WTC11 (cell line): ENCODE results near the gene PLCL2. TPM values are rescaled to one million over a fixed set of nuclear protein-coding genes. Genes with fewer than 3 reads are reported as not detected.

Experiments used
- ATAC-seq: fragments of 200-7000 bp; cut with Tn5 transposase; 2 replicates; pipeline ENCODE4 v1.10.0; 2021; ENCODE audit warnings: mild to moderate bottlenecking, moderate library complexity
- CTCF ChIA-PET: fragments of 300-600 bp; sonication (Branson Sonifier 250); formaldehyde crosslinking; loops from one replicate; lab custom pipeline; 2021; ENCODE audit warnings: antibody characterized with exemption; lab: Charles Lee
- POLR2A ChIA-PET: fragments of 350-600 bp; sonication (Branson Sonifier 250); formaldehyde crosslinking; loops from one replicate; lab custom pipeline; 2021; ENCODE audit warnings: antibody characterized with exemption; lab: Charles Lee
- DNase-seq: peaks from one replicate; pipeline ENCODE4 v3.0.0; 2021; ENCODE audit warnings: low spot score
- H3K27ac Mint-ChIP-seq: 2 replicates; pipeline ENCODE4 v1.8.0; 2021; ENCODE audit warnings: mixed read lengths
- H3K27me3 Mint-ChIP-seq: 2 replicates; pipeline ENCODE4 v1.8.0; 2021; ENCODE audit warnings: low read depth, mild to moderate bottlenecking, moderate library complexity, mixed read lengths
- H3K36me3 Mint-ChIP-seq: 2 replicates; pipeline ENCODE4 v1.8.0; 2021; ENCODE audit warnings: mixed read lengths
- H3K4me1 Mint-ChIP-seq: 2 replicates; pipeline ENCODE4 v1.8.0; 2022; ENCODE audit warnings: mixed read lengths
- H3K4me3 Mint-ChIP-seq: 2 replicates; pipeline ENCODE4 v1.8.0; 2021; ENCODE audit warnings: mild to moderate bottlenecking, moderate library complexity, mixed read lengths
- H3K9me3 Mint-ChIP-seq: 2 replicates; pipeline ENCODE4 v1.8.0; 2021; ENCODE audit warnings: mixed read lengths
- ATF1 ChIP-seq: sonication (generic); formaldehyde crosslinking; IDR thresholded peaks from 2 replicates; pipeline ENCODE4 v1.8.1; 2023; ENCODE audit warnings: mild to moderate bottlenecking, moderate library complexity, missing genetic modification reagents
- CDX4 ChIP-seq: fragments of 250-450 bp; sonication (Bioruptor Pico); IDR thresholded peaks from 2 replicates; pipeline ENCODE4 v1.9.0; 2021; ENCODE audit warnings: moderate library complexity, mild to moderate bottlenecking, inconsistent platforms, borderline replicate concordance
- ETV6 ChIP-seq: sonication (generic); formaldehyde crosslinking; IDR thresholded peaks from 2 replicates; pipeline ENCODE4 v1.8.1; 2022; ENCODE audit warnings: mild to moderate bottlenecking, missing genetic modification reagents
- FOXK1 ChIP-seq: sonication (generic); formaldehyde crosslinking; IDR thresholded peaks from 2 replicates; pipeline ENCODE4 v1.8.0; 2022; ENCODE audit warnings: mild to moderate bottlenecking, moderate library complexity, missing genetic modification reagents
- FOXP1 ChIP-seq: sonication (generic); formaldehyde crosslinking; IDR thresholded peaks from 2 replicates; pipeline ENCODE4 v1.8.0; 2022; ENCODE audit warnings: missing genetic modification reagents, mild to moderate bottlenecking, moderate library complexity, borderline replicate concordance
- GABPB1 ChIP-seq: sonication (generic); formaldehyde crosslinking; IDR thresholded peaks from 2 replicates; pipeline ENCODE4 v1.8.1; 2023; ENCODE audit warnings: mild to moderate bottlenecking, missing genetic modification reagents
- JAZF1 ChIP-seq: fragments of 250-450 bp; sonication (Bioruptor Pico); IDR thresholded peaks from 2 replicates; pipeline ENCODE4 v1.9.0; 2021; ENCODE audit warnings: moderate library complexity, mild to moderate bottlenecking, inconsistent platforms
- MAX ChIP-seq: sonication (generic); formaldehyde crosslinking; IDR thresholded peaks from 2 replicates; pipeline ENCODE4 v1.8.0; 2022; ENCODE audit warnings: mild to moderate bottlenecking, missing genetic modification reagents
- PRRX2 ChIP-seq: fragments of 250-450 bp; sonication (Bioruptor Pico); IDR thresholded peaks from 2 replicates; pipeline ENCODE4 v1.8.0; 2021; ENCODE audit warnings: mild to moderate bottlenecking
- RORB ChIP-seq: fragments of 250-450 bp; sonication (Bioruptor Pico); IDR thresholded peaks from 2 replicates; pipeline ENCODE4 v1.9.0; 2021; ENCODE audit warnings: mild to moderate bottlenecking
- TEAD4 ChIP-seq: sonication (generic); formaldehyde crosslinking; IDR thresholded peaks from 2 replicates; pipeline ENCODE4 v1.8.0; 2022; ENCODE audit warnings: mild to moderate bottlenecking, missing genetic modification reagents
- USF1 ChIP-seq: sonication (generic); formaldehyde crosslinking; IDR thresholded peaks from 2 replicates; pipeline ENCODE4 v1.8.0; 2022; ENCODE audit warnings: mild to moderate bottlenecking, missing genetic modification reagents
- ZNF219 ChIP-seq: sonication (generic); formaldehyde crosslinking; IDR thresholded peaks from 2 replicates; pipeline ENCODE4 v1.8.0; 2023; ENCODE audit warnings: missing genetic modification reagents, mild to moderate bottlenecking, borderline replicate concordance
- ZNF512 ChIP-seq: sonication (generic); formaldehyde crosslinking; IDR thresholded peaks from 2 replicates; pipeline ENCODE4 v1.8.1; 2022; ENCODE audit warnings: missing genetic modification reagents, borderline replicate concordance
- total RNA-seq: library from RNA; stranded (reverse); gene quantifications from 3 replicates; pipeline ENCODE4 v1.2.3, GENCODE V29; 2021

Gene PLCL2
- total RNA-seq, 1 experiment from 2014 or later: 11.8 TPM

- no peak for TF ChIP-seq ZNF512
- TF ChIP-seq ZNF219: no peak
- no peak for TF ChIP-seq MAX
- TF ChIP-seq FOXK1 (CRISPR knock-in tag): no peak
- no peak for TF ChIP-seq FOXP1
- no peak for TF ChIP-seq ETV6 (CRISPR knock-in tag)
These were observed 40.5 kb upstream of the PLCL2 start (continued) for GRCh38 chr3:16844222-16844621.

- ATAC-seq (no peak), DNase-seq (no peak)
- ChIA-PET CTCF (interaction anchor here (1.3 kb wide), 1 partner anchor 39 kb away, joined by 3 read pairs; no protein-coding TSS in a partner anchor), POLR2A (no interaction called here)
- H3K27me3 Mint-ChIP-seq: no peaks in the 10 kb centered on the region
- no peaks in the 10 kb centered on the region for H3K9me3 Mint-ChIP-seq
- H3K4me1 Mint-ChIP-seq: peaks cover 28% of the 10 kb centered on the region
- no peak overlapping the region for H3K4me3 Mint-ChIP-seq
- no peak for TF ChIP-seq ATF1 (CRISPR knock-in tag)
- H3K36me3 Mint-ChIP-seq: no peaks in the 10 kb centered on the region
- no peak overlapping the region for H3K27ac Mint-ChIP-seq
These were observed 40.0 kb upstream of the PLCL2 start for GRCh38 chr3:16844791-16845190.

GRCh38 chr3:16846373-16847080 lies 38.2 kb upstream of the PLCL2 start:
- no peaks in the 10 kb centered on the region for H3K36me3 Mint-ChIP-seq
- no peak for TF ChIP-seq TEAD4 (CRISPR knock-in tag)
- TF ChIP-seq GABPB1 (CRISPR knock-in tag): no peak
- TF ChIP-seq CDX4 (CRISPR knock-in tag): no peak
- TF ChIP-seq, all 79 proteins: peak for 0
- Mint-ChIP-seq H3K27me3 (no peaks in the 10 kb centered on the region), H3K27ac (no peak overlapping the region), H3K4me1 (peaks cover 26% of the 10 kb centered on the region), H3K4me3 (no peak overlapping the region), H3K9me3 (no peaks in the 10 kb centered on the region)
- no peak for DNase-seq
- CTCF ChIA-PET: interaction anchor here (1.5 kb wide), 1 partner anchor 18 kb away, joined by 4 read pairs; no protein-coding TSS in a partner anchor
- POLR2A ChIA-PET: no interaction called here
- ATAC-seq: no peak

- no peak for DNase-seq
- TF ChIP-seq MAX: no peak
- TF ChIP-seq ETV6 (CRISPR knock-in tag): no peak
- TF ChIP-seq PRRX2 (CRISPR knock-in tag): no peak
- TF ChIP-seq ZNF512: no peak
- no peak for TF ChIP-seq USF1 (CRISPR knock-in tag)
- TF ChIP-seq JAZF1 (CRISPR knock-in tag): no peak
- TF ChIP-seq RORB (CRISPR knock-in tag): no peak
- TF ChIP-seq, all 79 proteins: peak for 0
- no peaks in the 10 kb centered on the region for H3K36me3 Mint-ChIP-seq
- ChIA-PET CTCF (interaction anchor here (1.5 kb wide), 1 partner anchor 19 kb away, joined by 4 read pairs; no protein-coding TSS in a partner anchor), POLR2A (no interaction called here)
- no peak overlapping the region for H3K27ac Mint-ChIP-seq
- peaks cover 12% of the 10 kb centered on the region for H3K4me1 Mint-ChIP-seq
- no peak overlapping the region for H3K4me3 Mint-ChIP-seq
- H3K27me3 Mint-ChIP-seq: no peaks in the 10 kb centered on the region
- no peaks in the 10 kb centered on the region for H3K9me3 Mint-ChIP-seq
- ATAC-seq: no peak
These were observed 36.7 kb upstream of the PLCL2 start for GRCh38 chr3:16848007-16848406.
